Endothelial cell of umbilical vein (primary cell): Measurements from ENCODE around the gene NOXRED1. TPM values are rescaled to one million over a fixed set of nuclear protein-coding genes. Genes with fewer than 3 reads are reported as not detected.

ENCODE experiments used
- BruUV-seq: library from RNA; stranded (reverse); fragments of 400-500 nt; replicated peaks from 2 replicates; lab custom pipeline; 2021; lab: Mats Ljungman, UMichigan
- CTCF ChIA-PET: fragments of 300-600, 350-600 bp; sonication (Branson Sonifier 250); formaldehyde crosslinking; loops from one replicate; lab custom pipeline; 2021; ENCODE audit warnings: antibody characterized with exemption, inconsistent platforms; lab: Charles Lee
- POLR2A ChIA-PET: fragments of 300-600, 350-600 bp; sonication (Branson Sonifier 250); formaldehyde crosslinking; loops from one replicate; lab custom pipeline; 2021; ENCODE audit warnings: antibody characterized with exemption, inconsistent platforms; lab: Charles Lee
- DNase-seq: peaks from one replicate; pipeline ENCODE4 v3.0.0-alpha.2; 2011; ENCODE audit warnings: low read depth, low spot score
- FAIRE-seq: peaks from 2 replicates; lab custom pipeline; 2011; peaks lifted over from hg19 to GRCh38; lab: Jason Lieb, UNC
- H2AFZ ChIP-seq: 2 replicates; pipeline ENCODE4 v1.6.0; 2012; ENCODE audit warnings: low read depth, low read length, control low read depth, inconsistent platforms
- H3K27ac ChIP-seq: 2 replicates; pipeline ENCODE4 v1.5.1; 2011; ENCODE audit warnings: low read depth, mild to moderate bottlenecking, control low read depth, low read length, moderate library complexity; ENCODE audit not compliant: insufficient read depth
- H3K27me3 ChIP-seq, 2 experiments: 2 replicates each; pipeline versions ENCODE4 v1.6.0 to v1.6.1; 2011; ENCODE audit warnings: low read length in 2 of 2, mixed read lengths in 1 of 2; ENCODE audit not compliant: control insufficient read depth in 2 of 2, insufficient read depth in 2 of 2
- H3K36me3 ChIP-seq, 2 experiments: 2 replicates in 1 of 2; 3 replicates in 1 of 2; pipeline ENCODE4 v1.5.1; 2011; ENCODE audit warnings: low read length in 2 of 2, mild to moderate bottlenecking in 1 of 2, moderate library complexity in 1 of 2; ENCODE audit not compliant: control insufficient read depth in 2 of 2, insufficient read depth in 2 of 2; ENCODE audit errors: extremely low read depth in 1 of 2
- H3K4me1 ChIP-seq: 3 replicates; pipeline ENCODE4 v1.5.1; 2011; ENCODE audit warnings: mild to moderate bottlenecking, low read length; ENCODE audit not compliant: control insufficient read depth, insufficient read depth; ENCODE audit errors: extremely low read depth
- H3K4me2 ChIP-seq: 2 replicates; pipeline ENCODE4 v1.6.1; 2011; ENCODE audit warnings: low read length, control low read depth, mixed read lengths; ENCODE audit not compliant: insufficient read depth
- H3K4me3 ChIP-seq, 3 experiments: fragments of 200-600 bp in 1 of 3; sonication (generic), shearing (Covaris generic) in 1 of 3; replicated peaks in 1 of 3; 2 replicates each; pipeline ENCODE4 v1.5.1; 2011 to 2016; ENCODE audit warnings: control low read depth in 3 of 3, low read length in 3 of 3, mild to moderate bottlenecking in 2 of 3, inconsistent platforms in 1 of 3, low read depth in 1 of 3, moderate library complexity in 1 of 3; ENCODE audit not compliant: insufficient read depth in 1 of 3
- H3K79me2 ChIP-seq: 2 replicates; pipeline ENCODE4 v1.6.0; 2012; ENCODE audit warnings: low read length, inconsistent platforms; ENCODE audit not compliant: control insufficient read depth, insufficient read depth
- H3K9ac ChIP-seq: replicated peaks from 2 replicates; pipeline ENCODE3; 2011; ENCODE audit warnings: low read length, control low read depth; ENCODE audit not compliant: insufficient read depth; ENCODE audit errors: extremely low read depth
- H3K9me1 ChIP-seq: replicated peaks from 3 replicates; pipeline ENCODE4 v1.6.0; 2011; ENCODE audit warnings: mild to moderate bottlenecking, low read length; ENCODE audit not compliant: control insufficient read depth, insufficient read depth; ENCODE audit errors: extremely low read depth
- H3K9me3 ChIP-seq: replicated peaks from 2 replicates; pipeline ENCODE4 v1.5.1; 2012; ENCODE audit warnings: low read length, inconsistent platforms; ENCODE audit not compliant: control insufficient read depth, insufficient read depth
- H4K20me1 ChIP-seq: replicated peaks from 2 replicates; pipeline ENCODE3; 2011; ENCODE audit warnings: mild to moderate bottlenecking, low read length; ENCODE audit not compliant: control insufficient read depth, insufficient read depth; ENCODE audit errors: extremely low read depth
- EZH2 ChIP-seq: IDR thresholded peaks from 2 replicates; pipeline ENCODE4 v1.6.1; 2012; ENCODE audit warnings: borderline replicate concordance, low read depth, mild to moderate bottlenecking, moderate library complexity, low read length, inconsistent platforms; ENCODE audit not compliant: severe bottlenecking
- JUN ChIP-seq: IDR thresholded peaks from 2 replicates; pipeline ENCODE4 v1.6.1; 2011; ENCODE audit warnings: borderline replicate concordance, low read depth; ENCODE audit not compliant: insufficient read length, insufficient read depth
- POLR2A ChIP-seq: IDR thresholded peaks from 2 replicates; pipeline ENCODE4 v1.6.1; 2012; ENCODE audit warnings: low read depth, mild to moderate bottlenecking, control low read depth, low read length
- dilution Hi-C: fragments of 300-500 bp; cut with MboI; formaldehyde crosslinking; loops from one replicate; pipeline ENCODE4 v1.15.0; 2019; ENCODE audit warnings: low sequenced_read_pairs; ENCODE audit not compliant: extremely low pct_ligation_motif_present
- intact Hi-C: fragments of 100-400 bp; cut with micrococcal nuclease; formaldehyde crosslinking; loops from one replicate; pipeline ENCODE4 v1.10.0; 2022
- polyA plus RNA-seq, 4 experiments: library from polyadenylated mRNA; depleted of rRNA in 3 of 4; stranded (reverse) in 3 of 4; unstranded in 1 of 4; fragments of >200 nt; gene quantifications; 2 replicates each; pipeline versions ENCODE4 v1.2.1 to v1.2.3, GENCODE V29; 2011 to 2012; ENCODE audit warnings: missing spikeins in 1 of 4
- total RNA-seq: library from RNA; stranded (reverse); gene quantifications from 2 replicates; pipeline ENCODE4 v1.2.3, GENCODE V29; 2021
- TF ChIP-seq, protein P1 (sequence below), 2 donors: IDR thresholded peaks; 1 replicate in 1 of 2; 2 replicates in 1 of 2; pipeline ENCODE4 v1.5.1; 2011; ENCODE audit warnings: low read length in 2 of 2, mild to moderate bottlenecking in 2 of 2, moderate library complexity in 2 of 2, control low read depth in 1 of 2, inconsistent platforms in 1 of 2, low read depth in 1 of 2; ENCODE audit not compliant: insufficient read depth in 1 of 2; ENCODE audit errors: extremely low read depth in 1 of 2

The NOXRED1 gene
- total and polyA plus RNA-seq, 2 donors (not counting 3 experiments of a cell fraction or from before 2014, with no cell fraction given): 0.15 to 0.33 TPM

GRCh38 chr14:77470224-77470870 lies 47.0 kb upstream of the NOXRED1 start:
- intact Hi-C loops (no loop called here), dilution Hi-C loops (no loop called here)
- Histone ChIP-seq H3K9me3 (no peaks in the 10 kb centered on the region), H3K79me2 (no peaks in the 10 kb centered on the region), H3K27ac (no peak overlapping the region), H4K20me1 (no peaks in the 10 kb centered on the region), H3K4me1 (no peaks in the 10 kb centered on the region), H3K9ac (no peak overlapping the region), H3K27me3 (no peaks in the 10 kb centered on the region), H2AFZ (no peak overlapping the region), H3K4me3 (no peak overlapping the region), H3K4me2 (no peak overlapping the region), H3K36me3 (peaks cover 12 to 14% of the 10 kb centered on the region in 2 experiments), H3K9me1 (no peaks in the 10 kb centered on the region)
- ChIA-PET POLR2A (no interaction called here), CTCF (interaction anchor here (2.1 kb wide), 1 partner anchor 11 kb away, joined by 12 read pairs; no protein-coding TSS in a partner anchor)
- DNase-seq (no peak), FAIRE-seq (no peak)
- no peak for TF ChIP-seq JUN
- BruUV-seq: no TSS peak

GRCh38 chr14:77469539-77469938 lies 46.2 kb upstream of the NOXRED1 start:
- H3K9me3 ChIP-seq: no peaks in the 10 kb centered on the region
- ChIA-PET CTCF (interaction anchor here (0.6 to 2.1 kb wide), 2 partner anchors 10 to 1229 kb away, joined by 3 to 12 read pairs; no protein-coding TSS in a partner anchor), POLR2A (no interaction called here)
- H3K27ac ChIP-seq: no peak overlapping the region
- BruUV-seq: no TSS peak
- H3K27me3 ChIP-seq: no peaks in the 10 kb centered on the region
- H3K79me2 ChIP-seq: no peaks in the 10 kb centered on the region
- no peaks in the 10 kb centered on the region for H3K4me1 ChIP-seq
- no peak overlapping the region for H3K9ac ChIP-seq
- no peaks in the 10 kb centered on the region for H3K9me1 ChIP-seq
- dilution Hi-C loops: no loop called here
- FAIRE-seq: no peak
- no peak overlapping the region for H2AFZ ChIP-seq
- no peaks in the 10 kb centered on the region for H4K20me1 ChIP-seq
- TF ChIP-seq, protein P1, sequence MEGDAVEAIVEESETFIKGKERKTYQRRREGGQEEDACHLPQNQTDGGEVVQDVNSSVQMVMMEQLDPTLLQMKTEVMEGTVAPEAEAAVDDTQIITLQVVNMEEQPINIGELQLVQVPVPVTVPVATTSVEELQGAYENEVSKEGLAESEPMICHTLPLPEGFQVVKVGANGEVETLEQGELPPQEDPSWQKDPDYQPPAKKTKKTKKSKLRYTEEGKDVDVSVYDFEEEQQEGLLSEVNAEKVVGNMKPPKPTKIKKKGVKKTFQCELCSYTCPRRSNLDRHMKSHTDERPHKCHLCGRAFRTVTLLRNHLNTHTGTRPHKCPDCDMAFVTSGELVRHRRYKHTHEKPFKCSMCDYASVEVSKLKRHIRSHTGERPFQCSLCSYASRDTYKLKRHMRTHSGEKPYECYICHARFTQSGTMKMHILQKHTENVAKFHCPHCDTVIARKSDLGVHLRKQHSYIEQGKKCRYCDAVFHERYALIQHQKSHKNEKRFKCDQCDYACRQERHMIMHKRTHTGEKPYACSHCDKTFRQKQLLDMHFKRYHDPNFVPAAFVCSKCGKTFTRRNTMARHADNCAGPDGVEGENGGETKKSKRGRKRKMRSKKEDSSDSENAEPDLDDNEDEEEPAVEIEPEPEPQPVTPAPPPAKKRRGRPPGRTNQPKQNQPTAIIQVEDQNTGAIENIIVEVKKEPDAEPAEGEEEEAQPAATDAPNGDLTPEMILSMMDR (IDR thresholded peaks at IDR 0.05; ENCODE audit: extremely low read depth in 1 of 2, insufficient read depth in 1 of 2, low read depth in 1 of 2, low read length in 2 of 2): no peak
- TF ChIP-seq POLR2A: no peak
- TF ChIP-seq EZH2: no peak
- no peak overlapping the region for H3K4me2 ChIP-seq
- H3K4me3 ChIP-seq: no peak overlapping the region
- H3K36me3 ChIP-seq: peaks cover 15 to 19% of the 10 kb centered on the region in 2 experiments
- no peak for DNase-seq
- intact Hi-C loops: no loop called here
